Ovary (tissue), 3 donors: ENCODE measurements around the gene CEP350.

Experiments
- EP300 ChIP-seq: sonication (generic); formaldehyde crosslinking; IDR thresholded peaks from one replicate; pipeline ENCODE4 v1.6.1; 2017; ENCODE audit warnings: antibody characterized with exemption
- TF ChIP-seq, protein P1 (sequence below), 3 donors: fragments of 450-650 bp in 2 of 3; fragments of 200-600 bp in 1 of 3; IDR thresholded peaks; one replicate each; pipeline versions ENCODE4 v1.5.1 to v1.8.0; 2016 to 2022; ENCODE audit warnings: antibody characterized with exemption in 3 of 3, mild to moderate bottlenecking in 1 of 3
- donor health status: DM: no; HTN: no; CAD: no.

DNA sequence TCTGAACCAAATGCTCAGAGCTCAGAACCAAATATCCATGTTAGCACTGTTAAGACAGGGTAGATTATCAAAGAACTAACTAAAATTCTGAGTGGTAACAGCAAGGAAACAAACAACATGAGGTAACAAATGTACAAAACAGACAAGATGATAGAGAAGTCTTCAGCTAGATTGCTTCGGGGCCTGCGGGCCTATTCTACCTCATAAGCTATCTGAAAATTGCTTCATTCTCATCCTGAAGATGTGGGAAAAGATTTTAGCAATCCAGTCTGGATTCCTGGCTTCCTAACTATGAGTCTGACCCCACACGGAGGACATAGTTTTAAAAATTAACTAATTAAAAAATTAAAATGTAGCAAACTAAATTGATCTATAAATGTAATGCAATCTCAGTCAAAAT is 190.8 kb downstream of the CEP350 start:
- TF ChIP-seq, protein P1, sequence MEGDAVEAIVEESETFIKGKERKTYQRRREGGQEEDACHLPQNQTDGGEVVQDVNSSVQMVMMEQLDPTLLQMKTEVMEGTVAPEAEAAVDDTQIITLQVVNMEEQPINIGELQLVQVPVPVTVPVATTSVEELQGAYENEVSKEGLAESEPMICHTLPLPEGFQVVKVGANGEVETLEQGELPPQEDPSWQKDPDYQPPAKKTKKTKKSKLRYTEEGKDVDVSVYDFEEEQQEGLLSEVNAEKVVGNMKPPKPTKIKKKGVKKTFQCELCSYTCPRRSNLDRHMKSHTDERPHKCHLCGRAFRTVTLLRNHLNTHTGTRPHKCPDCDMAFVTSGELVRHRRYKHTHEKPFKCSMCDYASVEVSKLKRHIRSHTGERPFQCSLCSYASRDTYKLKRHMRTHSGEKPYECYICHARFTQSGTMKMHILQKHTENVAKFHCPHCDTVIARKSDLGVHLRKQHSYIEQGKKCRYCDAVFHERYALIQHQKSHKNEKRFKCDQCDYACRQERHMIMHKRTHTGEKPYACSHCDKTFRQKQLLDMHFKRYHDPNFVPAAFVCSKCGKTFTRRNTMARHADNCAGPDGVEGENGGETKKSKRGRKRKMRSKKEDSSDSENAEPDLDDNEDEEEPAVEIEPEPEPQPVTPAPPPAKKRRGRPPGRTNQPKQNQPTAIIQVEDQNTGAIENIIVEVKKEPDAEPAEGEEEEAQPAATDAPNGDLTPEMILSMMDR (IDR thresholded peaks at IDR 0.05) = no peak
- TF ChIP-seq EP300 = no peak
